GM19099 (cell line): ENCODE measurements around the gene FHIT.

Experiments
- POLR2A ChIP-seq: IDR thresholded peaks from 3 replicates; pipeline ENCODE4 v1.6.1; 2011; ENCODE audit warnings: low read depth; ENCODE audit not compliant: insufficient read length; ENCODE audit errors: extremely low read depth

Gene FHIT

GRCh38 chr3:60107275-60107674 lies 1144.0 kb downstream of the FHIT start:
- TF ChIP-seq POLR2A, result no peak

- TF ChIP-seq POLR2A, result no peak
Observed at GRCh38 chr3:60102154-60102553, 1149.1 kb downstream of the FHIT start.

GRCh38 chr3:60101621-60102020 lies 1149.6 kb downstream of the FHIT start:
- TF ChIP-seq POLR2A, result no peak

GRCh38 chr3:60096403-60096802 lies 1154.8 kb downstream of the FHIT start:
- TF ChIP-seq POLR2A, result no peak

- no peak for TF ChIP-seq POLR2A
Observed at GRCh38 chr3:60095930-60096329, 1155.3 kb downstream of the FHIT start.

GRCh38 chr3:60095516-60095915 lies 1155.7 kb downstream of the FHIT start:
- no peak for TF ChIP-seq POLR2A

GRCh38 chr3:60094392-60094947 lies 1156.8 kb downstream of the FHIT start:
- no peak for TF ChIP-seq POLR2A

- no peak for TF ChIP-seq POLR2A
Observed at GRCh38 chr3:60090548-60090947, 1160.7 kb downstream of the FHIT start.

GRCh38 chr3:60086811-60087210 lies 1164.4 kb downstream of the FHIT start:
- no peak for TF ChIP-seq POLR2A

- TF ChIP-seq POLR2A, result no peak
Observed at GRCh38 chr3:60085649-60086048, 1165.6 kb downstream of the FHIT start.

GRCh38 chr3:60081381-60082095 lies 1169.7 kb downstream of the FHIT start:
- no peak for TF ChIP-seq POLR2A

GRCh38 chr3:60080648-60081047 lies 1170.6 kb downstream of the FHIT start:
- TF ChIP-seq POLR2A, result no peak

- no peak for TF ChIP-seq POLR2A
Observed at GRCh38 chr3:60079076-60079475, 1172.2 kb downstream of the FHIT start.

- TF ChIP-seq POLR2A, result no peak
Observed at GRCh38 chr3:60076331-60076730, 1174.9 kb downstream of the FHIT start.

- no peak for TF ChIP-seq POLR2A
Observed at GRCh38 chr3:60073942-60074341, 1177.3 kb downstream of the FHIT start.

- TF ChIP-seq POLR2A, result no peak
Observed at GRCh38 chr3:60073228-60073627, 1178.0 kb downstream of the FHIT start.

- no peak for TF ChIP-seq POLR2A
Observed at GRCh38 chr3:60070366-60070765, 1180.9 kb downstream of the FHIT start.
